ENCODE data around the gene USP6NL. TPM values are rescaled to one million over a fixed set of nuclear protein-coding genes. Genes with fewer than 3 reads are reported as not detected.

The USP6NL gene
- polyA plus RNA-seq, 4 donors = 4.1 to 18.1 (median 6.5) TPM

DNA sequence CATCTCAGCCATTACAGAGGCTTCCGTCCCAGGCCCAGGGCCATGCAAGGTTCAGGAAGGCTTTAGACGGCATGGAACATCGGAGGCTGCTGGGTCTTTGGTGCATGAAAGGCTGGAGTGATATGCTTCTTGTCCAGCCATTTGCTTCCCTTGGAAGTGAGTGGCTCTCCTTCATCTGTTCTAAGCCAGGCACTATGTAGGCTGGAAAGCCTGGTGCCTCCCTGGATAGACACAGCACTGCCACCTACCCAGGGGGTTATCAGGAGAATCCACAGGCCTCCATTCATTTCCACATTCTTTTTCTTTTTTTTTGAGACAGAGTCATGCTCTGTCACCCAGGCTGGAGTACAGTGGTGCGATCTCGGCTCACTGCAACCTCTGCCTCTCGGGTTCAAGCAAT, 31.6 kb upstream of the USP6NL start:
- DNase-seq = no peak
- 94 to 96% (median 94%) methylated on average over 6 of the region's 6 CpGs for WGBS, 3 donors

DNA sequence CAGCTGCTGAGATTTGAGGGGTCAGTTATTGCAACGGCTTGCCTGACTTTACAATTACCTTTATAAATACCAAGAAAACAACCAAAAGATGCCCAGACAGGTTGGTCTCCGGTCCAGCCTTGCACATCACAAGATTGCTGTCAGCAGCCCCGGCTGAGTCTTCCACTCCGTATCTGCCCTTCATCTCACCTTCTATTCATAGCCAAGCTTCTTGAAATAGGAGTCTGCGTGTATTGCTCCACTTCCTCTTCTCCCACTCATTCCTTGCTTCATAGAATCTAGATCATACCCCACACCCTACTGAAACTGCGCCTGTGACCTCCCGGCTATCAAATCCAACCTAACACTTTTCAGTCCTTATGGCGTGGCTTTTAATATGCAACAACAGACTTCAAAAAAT, 31.1 kb upstream of the USP6NL start:
- FAIRE-seq = no peak

More for the DNA sequence above, 31.6 kb upstream of the USP6NL start:
- no peak for FAIRE-seq
- no peaks in the 10 kb centered on the region for H3K27me3 ChIP-seq (ENCODE audit: control insufficient read depth in 3 of 3, insufficient read depth in 3 of 3, low read length in 3 of 3)
- no peaks in the 10 kb centered on the region for H3K36me3 ChIP-seq (ENCODE audit: control insufficient read depth in 3 of 3, insufficient read depth in 2 of 3, low read depth in 1 of 3, low read length in 3 of 3)
- peaks cover 0 to 3% (median 0%) of the 10 kb centered on the region in 3 donors for H3K4me1 ChIP-seq (ENCODE audit: control insufficient read depth in 3 of 3, insufficient read depth in 2 of 3, low read depth in 1 of 3, low read length in 2 of 3)
- H3K27ac ChIP-seq (ENCODE audit: low read depth in 1 of 3, low read length in 2 of 3) = no peak overlapping the region
- H3K9me3 ChIP-seq (ENCODE audit: control insufficient read depth in 2 of 2, insufficient read depth in 1 of 2, low read depth in 1 of 2, low read length in 1 of 2) = no peaks in the 10 kb centered on the region
- no peak overlapping the region for H3K4me3 ChIP-seq (ENCODE audit: low read depth in 1 of 3, low read length in 3 of 3)

DNA sequence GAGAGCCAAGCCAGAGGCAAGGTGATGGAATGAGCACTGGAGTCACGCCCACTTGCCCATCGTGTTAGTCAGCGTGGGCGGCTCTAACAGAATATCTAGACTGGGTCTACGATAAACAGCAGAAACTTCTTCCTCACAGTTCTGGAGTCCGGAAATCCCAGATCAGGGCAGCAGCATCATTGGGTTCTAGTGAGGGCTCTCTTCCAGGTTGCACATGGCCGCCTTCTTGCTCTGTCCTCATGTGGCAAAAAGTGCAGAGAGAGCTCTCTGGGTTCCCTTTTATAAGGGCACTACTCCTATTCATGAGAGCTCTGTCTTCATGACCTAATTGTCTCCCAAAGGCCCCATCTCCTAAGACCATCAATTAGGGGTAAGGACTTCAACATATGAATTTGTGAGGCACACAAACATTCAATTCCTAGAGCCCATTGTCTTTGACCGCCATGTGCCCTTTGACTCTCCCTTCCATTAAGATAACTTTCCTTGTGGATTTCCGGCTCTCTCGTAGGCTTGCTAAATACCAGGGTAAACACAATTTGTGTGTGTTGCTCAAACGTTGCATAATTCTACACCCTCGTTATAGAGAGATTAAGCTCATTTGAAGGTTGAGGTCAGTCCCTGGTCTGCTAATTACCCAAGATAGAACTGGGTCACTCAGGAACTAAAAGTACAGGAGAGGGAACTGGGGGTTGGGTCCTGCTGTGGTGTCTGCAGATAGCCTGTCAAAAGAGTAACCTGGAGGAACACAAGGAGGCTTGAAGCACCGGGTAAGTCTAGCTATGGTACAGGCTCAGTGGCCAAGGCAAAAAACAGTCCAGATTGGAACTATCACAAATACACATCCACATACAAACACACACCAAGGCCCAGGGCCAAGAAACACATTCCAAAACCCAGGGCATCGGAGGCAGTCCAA, 28.7 kb upstream of the USP6NL start:
- Histone ChIP-seq H3K9me3 (ENCODE audit: control insufficient read depth in 2 of 2, insufficient read depth in 1 of 2, low read depth in 1 of 2, low read length in 1 of 2) (no peaks in the 10 kb centered on the region), H3K4me3 (ENCODE audit: low read depth in 1 of 3, low read length in 3 of 3) (no peak overlapping the region), H3K27me3 (ENCODE audit: control insufficient read depth in 3 of 3, insufficient read depth in 3 of 3, low read length in 3 of 3) (no peaks in the 10 kb centered on the region), H3K4me1 (ENCODE audit: control insufficient read depth in 3 of 3, insufficient read depth in 2 of 3, low read depth in 1 of 3, low read length in 2 of 3) (peaks cover 0 to 3% (median 0%) of the 10 kb centered on the region in 3 donors), H3K27ac (ENCODE audit: low read depth in 1 of 3, low read length in 2 of 3) (no peak overlapping the region), H3K36me3 (ENCODE audit: control insufficient read depth in 3 of 3, insufficient read depth in 2 of 3, low read depth in 1 of 3, low read length in 3 of 3) (no peaks in the 10 kb centered on the region)
- FAIRE-seq (no peak), DNase-seq (peak in 1 of 2 donors; percentile 25)
- 81 to 85% (median 81%) methylated on average over 14 of the region's 14 CpGs for WGBS, 3 donors

More for the DNA sequence above, 31.1 kb upstream of the USP6NL start:
- H3K4me3 ChIP-seq (ENCODE audit: low read depth in 1 of 3, low read length in 3 of 3) = no peak overlapping the region
- DNase-seq = no peak
- H3K27ac ChIP-seq (ENCODE audit: low read depth in 1 of 3, low read length in 2 of 3) = no peak overlapping the region
- 82 to 85% (median 84%) methylated on average over 8 of the region's 8 CpGs for WGBS, 3 donors
- H3K27me3 ChIP-seq (ENCODE audit: control insufficient read depth in 3 of 3, insufficient read depth in 3 of 3, low read length in 3 of 3) = no peaks in the 10 kb centered on the region
- H3K4me1 ChIP-seq (ENCODE audit: control insufficient read depth in 3 of 3, insufficient read depth in 2 of 3, low read depth in 1 of 3, low read length in 2 of 3) = peaks cover 0 to 3% (median 0%) of the 10 kb centered on the region in 3 donors
- H3K36me3 ChIP-seq (ENCODE audit: control insufficient read depth in 3 of 3, insufficient read depth in 2 of 3, low read depth in 1 of 3, low read length in 3 of 3) = no peaks in the 10 kb centered on the region
- no peaks in the 10 kb centered on the region for H3K9me3 ChIP-seq (ENCODE audit: control insufficient read depth in 2 of 2, insufficient read depth in 1 of 2, low read depth in 1 of 2, low read length in 1 of 2)

DNA sequence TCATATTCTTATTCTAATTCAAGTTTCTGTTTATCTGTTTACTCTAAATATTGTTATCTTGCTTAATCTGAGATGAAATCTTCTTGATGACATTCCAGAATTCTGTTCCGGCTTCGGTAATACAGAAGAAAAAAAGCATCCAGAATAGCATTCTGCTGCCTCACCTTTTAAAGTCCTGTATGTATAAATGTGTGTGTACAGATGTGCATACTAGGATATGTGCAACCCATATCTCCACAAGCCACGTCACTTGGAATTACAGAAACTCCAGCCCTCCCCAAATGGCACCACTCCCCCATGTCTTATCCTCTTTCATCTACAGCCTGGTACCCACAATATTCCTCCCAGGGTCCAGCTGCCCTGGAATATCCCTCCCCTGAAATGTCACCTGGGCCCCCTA, 27.9 kb upstream of the USP6NL start:
- Histone ChIP-seq H3K36me3 (ENCODE audit: control insufficient read depth in 3 of 3, insufficient read depth in 2 of 3, low read depth in 1 of 3, low read length in 3 of 3) (no peaks in the 10 kb centered on the region), H3K4me1 (ENCODE audit: control insufficient read depth in 3 of 3, insufficient read depth in 2 of 3, low read depth in 1 of 3, low read length in 2 of 3) (peaks cover 0 to 3% (median 0%) of the 10 kb centered on the region in 3 donors), H3K27ac (ENCODE audit: low read depth in 1 of 3, low read length in 2 of 3) (no peak overlapping the region), H3K27me3 (ENCODE audit: control insufficient read depth in 3 of 3, insufficient read depth in 3 of 3, low read length in 3 of 3) (no peaks in the 10 kb centered on the region), H3K4me3 (ENCODE audit: low read depth in 1 of 3, low read length in 3 of 3) (no peak overlapping the region), H3K9me3 (ENCODE audit: control insufficient read depth in 2 of 2, insufficient read depth in 1 of 2, low read depth in 1 of 2, low read length in 1 of 2) (no peaks in the 10 kb centered on the region)
- DNase-seq (no peak), FAIRE-seq (no peak)
- WGBS, 3 donors = 86 to 91% (median 91%) methylated on average over 3 of the region's 3 CpGs

DNA sequence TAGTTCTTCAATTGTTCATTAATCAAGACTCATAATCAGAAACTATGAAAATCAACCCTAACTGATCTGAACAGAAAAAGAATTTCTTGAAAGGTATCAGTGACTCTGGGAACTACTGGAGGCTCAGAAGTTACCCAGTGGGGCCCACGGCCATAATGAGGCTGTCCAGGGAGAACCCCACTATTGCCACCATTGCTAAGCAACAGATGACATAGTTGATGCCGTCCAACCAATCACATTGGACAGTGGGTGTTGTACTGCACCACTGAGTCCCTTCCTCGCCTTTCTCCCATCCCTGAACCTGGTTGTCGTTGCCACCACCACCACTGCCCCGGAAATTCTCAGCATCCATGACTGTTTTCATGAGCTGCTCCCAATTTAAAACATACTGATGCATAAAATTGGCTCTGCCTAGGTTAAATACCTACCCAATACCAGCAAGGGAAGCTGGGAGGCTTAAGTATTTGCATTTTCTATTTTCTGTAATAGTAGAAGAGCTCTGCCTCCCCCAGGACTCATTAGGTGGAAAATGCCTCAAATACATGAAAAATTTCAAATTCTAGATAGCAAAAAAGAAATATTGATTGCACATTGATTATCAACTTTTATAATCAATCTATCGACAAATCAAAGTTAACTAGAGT, 26.7 kb upstream of the USP6NL start:
- no peaks in the 10 kb centered on the region for H3K27me3 ChIP-seq (ENCODE audit: control insufficient read depth in 3 of 3, insufficient read depth in 3 of 3, low read length in 3 of 3)
- no peak overlapping the region for H3K27ac ChIP-seq (ENCODE audit: low read depth in 1 of 3, low read length in 2 of 3)
- FAIRE-seq (no peak), DNase-seq (no peak)
- peaks cover 0 to 3% (median 0%) of the 10 kb centered on the region in 3 donors for H3K4me1 ChIP-seq (ENCODE audit: control insufficient read depth in 3 of 3, insufficient read depth in 2 of 3, low read depth in 1 of 3, low read length in 2 of 3)
- no peak overlapping the region for H3K4me3 ChIP-seq (ENCODE audit: low read depth in 1 of 3, low read length in 3 of 3)
- no peaks in the 10 kb centered on the region for H3K9me3 ChIP-seq (ENCODE audit: control insufficient read depth in 2 of 2, insufficient read depth in 1 of 2, low read depth in 1 of 2, low read length in 1 of 2)
- no peaks in the 10 kb centered on the region for H3K36me3 ChIP-seq (ENCODE audit: control insufficient read depth in 3 of 3, insufficient read depth in 2 of 3, low read depth in 1 of 3, low read length in 3 of 3)
- 85 to 92% (median 90%) methylated on average over 6 of the region's 6 CpGs for WGBS, 3 donors

DNA sequence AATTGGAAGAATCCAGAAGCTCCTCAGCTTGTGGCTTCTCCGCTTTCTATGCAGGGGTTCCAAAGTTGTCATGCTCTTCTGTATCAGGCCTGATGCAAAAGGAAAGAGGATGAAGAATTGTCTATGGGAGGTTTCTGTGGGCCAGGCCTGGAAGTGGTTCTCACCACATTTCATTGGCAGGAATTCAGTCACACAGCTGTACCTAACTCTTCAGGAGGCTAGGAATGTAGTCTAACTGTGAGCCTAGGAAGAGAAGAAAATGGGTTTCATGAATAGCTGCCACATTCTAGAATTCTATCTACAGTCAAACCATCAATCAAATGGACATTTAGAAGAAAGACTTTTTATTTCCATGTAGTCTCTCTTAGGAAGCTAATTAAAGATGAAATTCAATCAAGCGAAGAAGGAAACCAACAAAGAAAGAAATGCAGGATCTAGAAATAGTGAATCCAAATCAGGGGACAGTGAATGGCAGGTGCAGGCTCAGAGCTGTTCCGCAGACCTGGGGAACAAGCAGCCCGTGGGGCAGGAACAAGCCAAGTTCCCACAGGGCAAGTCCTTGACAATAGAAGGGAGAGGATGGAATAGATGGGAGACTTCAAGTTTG, 25.4 kb upstream of the USP6NL start:
- Histone ChIP-seq H3K4me1 (ENCODE audit: control insufficient read depth in 3 of 3, insufficient read depth in 2 of 3, low read depth in 1 of 3, low read length in 2 of 3) (peaks cover 0 to 3% (median 0%) of the 10 kb centered on the region in 3 donors), H3K9me3 (ENCODE audit: control insufficient read depth in 2 of 2, insufficient read depth in 1 of 2, low read depth in 1 of 2, low read length in 1 of 2) (no peaks in the 10 kb centered on the region), H3K27me3 (ENCODE audit: control insufficient read depth in 3 of 3, insufficient read depth in 3 of 3, low read length in 3 of 3) (no peaks in the 10 kb centered on the region), H3K4me3 (ENCODE audit: low read depth in 1 of 3, low read length in 3 of 3) (no peak overlapping the region), H3K27ac (ENCODE audit: low read depth in 1 of 3, low read length in 2 of 3) (no peak overlapping the region), H3K36me3 (ENCODE audit: control insufficient read depth in 3 of 3, insufficient read depth in 2 of 3, low read depth in 1 of 3, low read length in 3 of 3) (no peaks in the 10 kb centered on the region)
- WGBS, 3 donors = 93 to 95% (median 94%) methylated on average over 4 of the region's 4 CpGs
- FAIRE-seq = no peak
- no peak for DNase-seq

DNA sequence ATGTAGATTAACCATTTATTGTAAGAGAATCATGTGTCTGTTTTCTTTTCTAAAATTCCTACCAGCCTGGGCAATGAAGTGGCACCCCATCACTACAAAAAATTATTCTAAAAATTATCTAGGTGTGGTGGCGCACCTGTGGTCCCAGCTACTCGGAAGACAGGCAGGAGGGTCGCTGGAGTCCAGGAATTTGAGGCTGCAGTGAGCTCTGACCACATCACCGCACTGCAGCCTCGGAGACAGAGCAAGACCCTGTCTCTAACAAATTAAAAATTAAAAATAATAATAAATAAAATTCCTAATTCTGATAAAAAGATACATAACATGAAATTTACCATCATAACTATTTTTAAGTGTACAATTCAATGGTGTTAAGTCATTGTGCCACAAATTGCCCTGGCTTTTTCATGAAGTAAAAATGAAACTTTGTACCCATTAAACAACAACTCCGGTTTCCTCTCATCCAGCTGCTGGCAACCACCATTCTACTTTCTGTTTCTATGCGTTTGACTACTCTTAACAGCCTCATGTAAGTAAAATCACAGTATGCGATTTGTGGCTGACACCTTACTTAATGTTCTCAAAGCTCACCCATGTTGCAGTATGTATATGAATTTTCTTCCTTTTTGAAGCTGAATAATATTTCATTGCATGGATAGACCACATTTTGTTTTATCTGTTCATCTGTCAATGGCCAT, 20.6 kb upstream of the USP6NL start:
- Histone ChIP-seq H3K4me1 (ENCODE audit: control insufficient read depth in 3 of 3, insufficient read depth in 2 of 3, low read depth in 1 of 3, low read length in 2 of 3) (no peaks in the 10 kb centered on the region), H3K9me3 (ENCODE audit: control insufficient read depth in 2 of 2, insufficient read depth in 1 of 2, low read depth in 1 of 2, low read length in 1 of 2) (no peaks in the 10 kb centered on the region), H3K27ac (ENCODE audit: low read depth in 1 of 3, low read length in 2 of 3) (peak overlapping the region in 2 of 3 donors; percentile 45 to 61), H3K36me3 (ENCODE audit: control insufficient read depth in 3 of 3, insufficient read depth in 2 of 3, low read depth in 1 of 3, low read length in 3 of 3) (no peaks in the 10 kb centered on the region), H3K27me3 (ENCODE audit: control insufficient read depth in 3 of 3, insufficient read depth in 3 of 3, low read length in 3 of 3) (no peaks in the 10 kb centered on the region), H3K4me3 (ENCODE audit: low read depth in 1 of 3, low read length in 3 of 3) (no peak overlapping the region)
- DNase-seq (peak; percentile 64 to 76), FAIRE-seq (peak; percentile 55)
- WGBS, 3 donors = 17 to 50% (median 25%) methylated on average over 8 of the region's 8 CpGs

DNA sequence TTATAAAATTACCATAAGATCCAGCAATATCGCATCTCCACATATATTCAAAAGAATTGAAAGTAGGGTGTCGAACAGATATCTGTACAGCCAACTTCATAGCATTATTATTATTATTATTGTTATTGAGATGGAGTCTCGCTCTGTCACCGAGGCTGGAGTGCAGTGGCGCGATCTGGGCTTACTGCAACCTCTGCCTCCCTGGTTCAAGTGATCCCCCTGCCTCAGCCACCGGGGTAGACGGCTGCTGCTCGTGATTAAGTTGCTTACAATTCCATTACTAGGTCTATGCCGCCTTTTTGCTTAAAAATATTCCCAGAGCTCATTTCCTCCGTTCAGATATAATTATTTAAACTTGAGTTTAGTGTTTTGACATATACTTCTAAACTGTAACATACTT, 19.8 kb upstream of the USP6NL start:
- no peak overlapping the region for H3K4me3 ChIP-seq (ENCODE audit: low read depth in 1 of 3, low read length in 3 of 3)
- no peak for FAIRE-seq
- H3K4me1 ChIP-seq (ENCODE audit: control insufficient read depth in 3 of 3, insufficient read depth in 2 of 3, low read depth in 1 of 3, low read length in 2 of 3) = no peaks in the 10 kb centered on the region
- H3K27me3 ChIP-seq (ENCODE audit: control insufficient read depth in 3 of 3, insufficient read depth in 3 of 3, low read length in 3 of 3) = no peaks in the 10 kb centered on the region
- 87 to 92% (median 92%) methylated on average over 11 of the region's 11 CpGs for WGBS, 3 donors
- no peak for DNase-seq
- no peaks in the 10 kb centered on the region for H3K9me3 ChIP-seq (ENCODE audit: control insufficient read depth in 2 of 2, insufficient read depth in 1 of 2, low read depth in 1 of 2, low read length in 1 of 2)
- H3K36me3 ChIP-seq (ENCODE audit: control insufficient read depth in 3 of 3, insufficient read depth in 2 of 3, low read depth in 1 of 3, low read length in 3 of 3) = no peaks in the 10 kb centered on the region
- no peak overlapping the region for H3K27ac ChIP-seq (ENCODE audit: low read depth in 1 of 3, low read length in 2 of 3)
